ENCODE data around the gene TXNDC17.

DNA sequence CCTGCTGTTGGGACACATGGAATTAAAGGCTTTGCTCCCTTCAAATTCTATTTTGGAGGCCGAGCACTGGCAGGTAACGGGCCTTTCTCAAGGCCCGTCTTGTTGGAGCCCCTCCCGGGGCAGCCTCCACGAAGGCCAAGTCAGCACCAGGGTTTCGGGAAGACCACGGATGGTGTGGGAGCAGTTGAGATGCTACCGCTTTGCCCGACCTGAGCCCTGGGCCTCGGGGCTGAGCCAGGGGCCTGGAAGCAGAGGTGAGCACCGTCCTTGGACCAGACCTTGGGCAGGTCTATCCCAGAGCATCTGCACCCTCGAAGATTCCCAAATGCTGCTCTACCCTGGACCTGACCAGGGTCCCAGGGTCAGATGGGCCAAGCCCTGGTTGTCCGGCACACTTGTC lies 33.7 kb downstream of the TXNDC17 start:
- TF ChIP-seq, protein P1, sequence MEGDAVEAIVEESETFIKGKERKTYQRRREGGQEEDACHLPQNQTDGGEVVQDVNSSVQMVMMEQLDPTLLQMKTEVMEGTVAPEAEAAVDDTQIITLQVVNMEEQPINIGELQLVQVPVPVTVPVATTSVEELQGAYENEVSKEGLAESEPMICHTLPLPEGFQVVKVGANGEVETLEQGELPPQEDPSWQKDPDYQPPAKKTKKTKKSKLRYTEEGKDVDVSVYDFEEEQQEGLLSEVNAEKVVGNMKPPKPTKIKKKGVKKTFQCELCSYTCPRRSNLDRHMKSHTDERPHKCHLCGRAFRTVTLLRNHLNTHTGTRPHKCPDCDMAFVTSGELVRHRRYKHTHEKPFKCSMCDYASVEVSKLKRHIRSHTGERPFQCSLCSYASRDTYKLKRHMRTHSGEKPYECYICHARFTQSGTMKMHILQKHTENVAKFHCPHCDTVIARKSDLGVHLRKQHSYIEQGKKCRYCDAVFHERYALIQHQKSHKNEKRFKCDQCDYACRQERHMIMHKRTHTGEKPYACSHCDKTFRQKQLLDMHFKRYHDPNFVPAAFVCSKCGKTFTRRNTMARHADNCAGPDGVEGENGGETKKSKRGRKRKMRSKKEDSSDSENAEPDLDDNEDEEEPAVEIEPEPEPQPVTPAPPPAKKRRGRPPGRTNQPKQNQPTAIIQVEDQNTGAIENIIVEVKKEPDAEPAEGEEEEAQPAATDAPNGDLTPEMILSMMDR (IDR thresholded peaks at IDR 0.05): no peak
- no peak for TF ChIP-seq POLR2A (IDR thresholded peaks at IDR 0.05)

All from testis (tissue), 2 donors.